GM10847 (cell line): ENCODE data around the gene MOB3C.

Source experiments
- POLR2A ChIP-seq: IDR thresholded peaks from 2 replicates; pipeline ENCODE4 v1.6.1; 2011; ENCODE audit not compliant: insufficient read length; ENCODE audit errors: extremely low read depth

MOB3C gene

DNA sequence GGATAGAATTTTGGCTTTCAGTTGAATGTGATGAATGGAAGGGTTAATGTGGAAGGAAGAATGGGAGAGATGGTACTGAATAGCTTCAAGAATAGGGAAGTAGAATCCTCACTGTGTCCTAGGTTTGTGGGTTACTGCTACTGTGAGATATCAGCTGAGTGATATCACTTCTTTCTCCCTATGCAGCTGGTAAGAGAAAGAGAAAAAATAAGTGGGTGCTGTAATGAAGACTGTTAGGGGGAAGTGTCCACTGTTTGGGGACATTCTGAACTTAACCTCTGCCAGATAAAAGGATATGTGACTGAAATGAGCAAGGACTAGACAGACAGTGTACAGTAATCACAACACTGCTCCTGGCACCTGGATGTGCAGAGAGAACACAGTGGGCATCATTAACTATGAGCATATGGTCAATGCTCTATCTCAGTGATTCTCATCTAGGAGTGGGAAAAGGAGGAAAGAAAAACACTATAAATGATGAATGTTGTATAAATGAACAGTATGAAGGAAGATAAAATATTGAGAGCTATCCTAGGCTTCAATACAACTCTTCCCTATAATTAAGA lies 25.6 kb upstream of the MOB3C start:
- TF ChIP-seq POLR2A: no peak

GRCh38 chr1:46639547-46639946 lies 22.9 kb upstream of the MOB3C start:
- no peak for TF ChIP-seq POLR2A

DNA sequence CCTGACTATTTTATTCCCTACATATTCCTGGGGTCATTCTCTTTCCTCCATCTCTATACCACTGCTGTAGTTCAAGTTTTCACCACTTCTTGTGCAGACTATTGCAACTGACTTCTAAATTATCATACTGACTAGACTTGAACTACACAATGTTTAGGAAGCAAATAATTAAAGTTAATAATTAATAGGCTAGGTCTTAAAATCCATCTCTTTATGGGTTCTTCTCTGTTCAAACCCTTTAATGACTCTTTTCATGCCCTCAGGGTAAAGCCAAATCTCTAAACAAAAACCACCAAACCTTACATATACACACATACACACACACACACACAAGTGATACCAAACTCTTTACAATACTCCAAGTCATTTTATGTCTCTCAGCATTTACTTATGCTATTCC lies 22.3 kb upstream of the MOB3C start:
- no peak for TF ChIP-seq POLR2A

DNA sequence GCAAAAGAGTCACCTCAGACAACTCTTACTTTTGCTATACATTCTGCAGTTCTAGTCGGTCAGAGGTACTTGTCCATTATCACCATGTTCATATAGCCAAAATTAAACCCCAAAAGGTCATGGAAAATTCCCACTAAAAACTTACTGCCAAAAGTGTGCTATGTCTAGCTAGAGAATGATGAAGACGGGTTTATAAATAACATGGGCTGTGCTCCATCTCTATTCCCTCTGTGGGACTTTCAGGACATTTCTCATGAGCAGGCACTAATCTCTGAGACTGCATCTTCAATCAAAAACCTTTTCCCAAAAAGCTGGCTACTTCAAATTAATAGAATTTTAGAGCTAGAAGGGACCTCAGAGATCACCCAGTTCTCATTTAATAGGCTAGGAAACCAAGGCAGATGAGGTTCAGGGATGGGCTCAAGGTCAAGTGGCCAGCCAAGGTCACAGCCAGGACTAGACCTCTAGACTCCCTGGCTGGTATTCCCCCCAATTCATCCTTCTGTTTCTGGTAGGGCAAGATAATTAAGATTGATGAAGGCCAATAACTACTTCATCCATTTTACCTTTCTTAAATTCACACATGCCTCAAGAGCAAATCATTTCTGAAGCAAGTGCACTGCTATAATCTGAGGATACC lies 21.0 kb upstream of the MOB3C start:
- no peak for TF ChIP-seq POLR2A

DNA sequence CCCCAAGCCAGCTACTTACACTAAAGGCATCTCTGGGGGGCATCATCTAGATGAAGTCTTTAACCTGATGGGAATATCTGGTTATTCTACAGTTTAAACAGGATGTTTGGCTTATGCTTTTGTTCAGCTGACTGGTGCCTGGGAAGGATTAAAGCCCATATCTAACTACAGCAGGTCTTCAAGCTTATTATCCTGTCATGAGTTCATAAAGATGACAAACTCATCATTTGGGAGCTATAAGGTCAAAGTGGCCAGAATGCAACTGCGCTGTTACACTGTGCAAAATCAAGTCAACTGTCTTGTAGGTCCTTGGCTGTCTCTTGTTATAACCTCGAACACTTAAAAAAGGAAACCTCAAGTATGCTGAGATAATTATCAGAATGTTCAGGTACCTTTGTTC lies 18.6 kb upstream of the MOB3C start:
- no peak for TF ChIP-seq POLR2A

DNA sequence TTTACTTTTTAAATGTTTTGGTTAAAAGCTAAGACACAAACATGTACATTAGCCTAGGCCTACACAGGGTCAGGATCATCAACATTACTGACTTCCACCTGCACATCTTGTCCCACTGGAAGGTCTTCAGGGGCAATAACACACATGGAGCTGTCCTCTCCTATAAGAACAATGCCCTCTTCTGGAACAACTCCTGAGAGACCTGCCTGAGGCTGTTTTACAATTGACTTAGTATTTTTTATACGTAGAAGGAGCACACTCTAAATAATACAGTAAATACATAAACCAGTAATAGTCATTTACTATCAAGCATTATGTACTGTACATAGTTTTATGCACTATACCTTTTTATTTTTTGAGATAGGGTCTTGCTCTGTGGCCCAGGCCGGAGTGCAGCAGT lies 14.1 kb upstream of the MOB3C start:
- TF ChIP-seq POLR2A: no peak

DNA sequence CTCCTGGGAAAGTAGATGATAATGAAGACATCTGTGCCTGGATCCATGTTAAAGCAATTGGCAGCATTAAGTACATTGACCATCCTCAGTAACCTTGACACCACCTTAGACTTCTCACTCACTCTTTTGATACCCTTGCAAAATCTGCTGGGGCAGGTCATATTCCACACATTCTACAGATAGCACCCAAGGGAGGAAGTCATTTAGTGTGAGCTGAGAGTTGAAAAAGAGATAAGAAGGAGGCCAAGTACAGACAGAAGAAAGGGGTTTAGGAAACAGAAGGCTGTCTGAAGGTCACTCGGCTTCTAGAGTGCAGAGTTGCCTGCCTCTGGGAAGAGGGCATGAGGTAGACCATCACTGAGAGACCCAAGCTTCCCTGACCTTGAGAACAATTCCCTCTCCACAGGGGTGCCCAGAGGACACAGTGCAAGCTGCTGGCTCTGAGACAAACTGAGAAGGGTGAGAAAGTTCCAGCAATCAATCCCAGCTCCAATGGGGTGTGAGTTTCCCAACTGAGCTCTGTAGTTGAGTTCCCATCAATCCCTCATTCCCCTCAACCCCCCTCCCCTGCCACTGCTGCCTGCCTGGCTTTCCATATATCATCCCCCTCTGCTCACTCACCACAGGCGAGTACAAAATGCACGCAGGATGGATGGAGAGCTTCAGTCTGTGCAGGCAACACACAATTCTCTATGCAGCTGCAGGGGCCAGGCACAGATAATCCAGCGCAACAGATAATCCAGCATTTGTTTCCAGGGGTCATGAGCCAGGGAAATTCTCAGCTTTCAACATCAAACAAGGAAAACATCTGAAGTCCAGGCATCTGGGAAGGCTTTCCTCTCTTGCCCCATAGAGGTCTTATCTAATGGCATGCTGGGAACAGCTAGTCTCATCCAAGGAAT lies 7.4 kb upstream of the MOB3C start:
- TF ChIP-seq POLR2A: no peak

DNA sequence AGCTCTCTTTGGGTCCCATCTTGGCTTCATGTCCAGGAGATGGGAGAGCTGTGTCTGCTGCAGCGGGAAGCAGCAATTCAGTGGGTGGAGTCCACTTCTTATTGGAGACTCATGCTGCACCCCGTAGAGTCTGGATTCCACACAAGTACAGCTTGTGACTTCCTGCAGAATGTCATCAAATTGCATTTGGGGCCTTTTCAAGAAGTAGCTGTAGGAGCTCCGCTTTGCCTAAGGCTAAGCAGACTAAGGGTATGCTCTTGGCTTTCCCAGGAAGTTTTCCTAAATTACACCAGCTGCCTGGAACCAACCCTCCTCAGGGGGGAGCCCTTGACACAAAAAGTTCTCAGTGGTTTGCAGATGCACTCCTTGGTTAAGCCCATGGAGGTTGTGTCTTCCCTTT lies 5.7 kb upstream of the MOB3C start:
- TF ChIP-seq POLR2A: no peak

GRCh38 chr1:46621930-46622329 lies 5.3 kb upstream of the MOB3C start:
- TF ChIP-seq POLR2A: no peak

- no peak for TF ChIP-seq POLR2A
Observed at GRCh38 chr1:46619656-46620258, 3.1 kb upstream of the MOB3C start.

GRCh38 chr1:46618754-46619415 lies 2.3 kb upstream of the MOB3C start:
- no peak for TF ChIP-seq POLR2A

GRCh38 chr1:46617833-46618232 lies 1.2 kb upstream of the MOB3C start:
- TF ChIP-seq POLR2A: no peak

GRCh38 chr1:46617108-46617800 lies 643 bp upstream of the MOB3C start:
- no peak for TF ChIP-seq POLR2A

- no peak for TF ChIP-seq POLR2A
Observed at GRCh38 chr1:46615735-46616134, 876 bp downstream of the MOB3C start.

GRCh38 chr1:46615088-46615487 lies 1.5 kb downstream of the MOB3C start:
- no peak for TF ChIP-seq POLR2A
